Endothelial cell of umbilical vein (primary cell): ENCODE measurements around the gene ERBB2.

Source experiments
- EZH2 ChIP-seq: IDR thresholded peaks from 2 replicates; pipeline ENCODE4 v1.6.1; 2012; ENCODE audit warnings: borderline replicate concordance, low read depth, mild to moderate bottlenecking, moderate library complexity, low read length, inconsistent platforms; ENCODE audit not compliant: severe bottlenecking
- JUN ChIP-seq: IDR thresholded peaks from 2 replicates; pipeline ENCODE4 v1.6.1; 2011; ENCODE audit warnings: borderline replicate concordance, low read depth; ENCODE audit not compliant: insufficient read length, insufficient read depth
- MYC ChIP-seq: IDR thresholded peaks from one replicate; pipeline ENCODE4 v1.6.1; 2011; ENCODE audit warnings: mild to moderate bottlenecking, low read depth, low read length
- POLR2A ChIP-seq: IDR thresholded peaks from 2 replicates; pipeline ENCODE4 v1.6.1; 2012; ENCODE audit warnings: low read depth, mild to moderate bottlenecking, control low read depth, low read length
- POLR2AphosphoS5 ChIP-seq: IDR thresholded peaks from 2 replicates; pipeline ENCODE4 v1.6.1; 2012; ENCODE audit warnings: low read depth, mild to moderate bottlenecking, control low read depth, low read length, moderate library complexity; ENCODE audit not compliant: insufficient read depth
- TF ChIP-seq, protein P1 (sequence below), 2 donors: IDR thresholded peaks; 1 replicate in 1 of 2; 2 replicates in 1 of 2; pipeline ENCODE4 v1.5.1; 2011; ENCODE audit warnings: low read length in 2 of 2, mild to moderate bottlenecking in 2 of 2, moderate library complexity in 2 of 2, control low read depth in 1 of 2, inconsistent platforms in 1 of 2, low read depth in 1 of 2; ENCODE audit not compliant: insufficient read depth in 1 of 2; ENCODE audit errors: extremely low read depth in 1 of 2
- TF ChIP-seq, protein P2 (sequence below): IDR thresholded peaks from 2 replicates; pipeline ENCODE4 v1.6.1; 2011; ENCODE audit not compliant: insufficient read depth, insufficient read length

DNA sequence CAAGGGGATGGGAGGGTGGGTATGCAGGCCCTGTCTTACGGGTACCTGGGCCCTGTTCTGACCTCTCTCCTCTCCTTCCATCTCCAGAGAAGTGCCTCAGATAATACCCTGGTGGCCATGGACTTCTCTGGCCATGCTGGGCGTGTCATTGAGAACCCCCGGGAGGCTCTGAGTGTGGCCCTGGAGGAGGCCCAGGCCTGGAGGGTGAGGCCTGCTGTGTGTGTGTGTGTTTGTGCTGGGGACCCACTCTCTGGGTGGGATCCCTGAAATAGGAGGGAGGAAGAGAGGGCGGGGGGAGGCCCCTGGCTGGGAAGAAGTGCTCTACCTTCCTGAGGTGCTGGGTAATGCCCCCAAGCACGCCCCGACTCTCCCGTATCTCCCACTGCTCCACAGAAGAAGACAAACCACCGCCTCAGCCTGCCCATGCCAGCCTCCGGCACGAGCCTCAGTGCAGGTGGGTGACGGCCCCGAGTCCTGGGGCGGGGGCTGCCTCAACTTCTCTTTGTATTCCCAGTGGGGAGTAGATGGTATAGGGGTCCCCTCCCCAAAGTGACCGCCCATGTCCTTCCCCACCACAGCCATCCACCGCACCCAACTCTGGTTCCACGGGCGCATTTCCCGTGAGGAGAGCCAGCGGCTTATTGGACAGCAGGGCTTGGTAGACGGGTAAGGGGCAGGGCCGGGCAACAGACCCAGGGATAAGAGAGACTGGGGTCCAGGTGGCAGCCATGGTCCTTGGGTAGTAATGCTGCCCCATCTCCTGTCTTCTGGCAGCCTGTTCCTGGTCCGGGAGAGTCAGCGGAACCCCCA is 45.7 kb downstream of the ERBB2 start:
- TF ChIP-seq, protein P1, sequence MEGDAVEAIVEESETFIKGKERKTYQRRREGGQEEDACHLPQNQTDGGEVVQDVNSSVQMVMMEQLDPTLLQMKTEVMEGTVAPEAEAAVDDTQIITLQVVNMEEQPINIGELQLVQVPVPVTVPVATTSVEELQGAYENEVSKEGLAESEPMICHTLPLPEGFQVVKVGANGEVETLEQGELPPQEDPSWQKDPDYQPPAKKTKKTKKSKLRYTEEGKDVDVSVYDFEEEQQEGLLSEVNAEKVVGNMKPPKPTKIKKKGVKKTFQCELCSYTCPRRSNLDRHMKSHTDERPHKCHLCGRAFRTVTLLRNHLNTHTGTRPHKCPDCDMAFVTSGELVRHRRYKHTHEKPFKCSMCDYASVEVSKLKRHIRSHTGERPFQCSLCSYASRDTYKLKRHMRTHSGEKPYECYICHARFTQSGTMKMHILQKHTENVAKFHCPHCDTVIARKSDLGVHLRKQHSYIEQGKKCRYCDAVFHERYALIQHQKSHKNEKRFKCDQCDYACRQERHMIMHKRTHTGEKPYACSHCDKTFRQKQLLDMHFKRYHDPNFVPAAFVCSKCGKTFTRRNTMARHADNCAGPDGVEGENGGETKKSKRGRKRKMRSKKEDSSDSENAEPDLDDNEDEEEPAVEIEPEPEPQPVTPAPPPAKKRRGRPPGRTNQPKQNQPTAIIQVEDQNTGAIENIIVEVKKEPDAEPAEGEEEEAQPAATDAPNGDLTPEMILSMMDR (IDR thresholded peaks at IDR 0.05; ENCODE audit: extremely low read depth in 1 of 2, insufficient read depth in 1 of 2, low read depth in 1 of 2, low read length in 2 of 2), result no peak
- TF ChIP-seq POLR2A (no peak), JUN (no peak), POLR2AphosphoS5 (no peak), EZH2 (no peak), MYC (no peak)
- TF ChIP-seq, protein P2, sequence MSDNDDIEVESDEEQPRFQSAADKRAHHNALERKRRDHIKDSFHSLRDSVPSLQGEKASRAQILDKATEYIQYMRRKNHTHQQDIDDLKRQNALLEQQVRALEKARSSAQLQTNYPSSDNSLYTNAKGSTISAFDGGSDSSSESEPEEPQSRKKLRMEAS, result no peak
